ENCODE data around the gene IL11. TPM values are rescaled to one million over a fixed set of nuclear protein-coding genes. Genes with fewer than 3 reads are reported as not detected.

The IL11 gene
- total and polyA plus RNA-seq, 2 of the 8 experiments (the other 6 are each of a cell fraction or from before 2014, with no cell fraction given) = 1.7 to 2.8 TPM

DNA sequence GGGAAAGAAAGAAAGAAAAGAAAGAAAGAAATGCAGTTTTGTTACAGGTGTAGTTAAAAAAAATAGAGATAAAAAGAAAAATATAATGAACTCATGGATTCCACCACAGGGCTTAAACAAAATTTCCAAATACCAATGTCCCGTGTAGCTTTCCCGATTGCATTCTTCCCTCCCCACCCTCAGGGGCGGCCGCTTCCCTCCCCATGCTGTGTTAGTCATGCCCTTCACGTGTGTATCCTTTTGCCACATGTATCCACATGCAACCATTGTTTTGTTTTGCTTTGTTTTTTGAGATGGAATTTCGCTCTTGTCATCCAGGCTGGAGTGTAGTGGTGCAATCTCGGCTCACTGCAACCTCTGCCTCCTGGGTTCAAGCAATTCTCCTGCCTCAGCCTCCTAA is 34.2 kb downstream of the IL11 start:
- Histone ChIP-seq H3K79me2 (ENCODE audit: control insufficient read depth in 1 of 2, insufficient read depth in 2 of 2, low read length in 2 of 2) (no peaks in the 10 kb centered on the region; a peak in 1 of 4 replicates), H3K56ac (replicated peaks; ENCODE audit: insufficient read length, low read depth, low read length) (no peak overlapping the region), H2BK5ac (ENCODE audit: low read depth, low read length) (no peak overlapping the region), H4K20me1 (replicated peaks in 1 of 2; ENCODE audit: control insufficient read depth in 1 of 2, insufficient read depth in 2 of 2, low read length in 2 of 2) (no peaks in the 10 kb centered on the region), H3K4me2 (ENCODE audit: insufficient read depth in 1 of 2, low read depth in 2 of 2, low read length in 2 of 2) (no peak overlapping the region), H4K91ac (replicated peaks; ENCODE audit: insufficient read length, low read length) (no peak overlapping the region), H2BK12ac (ENCODE audit: low read depth, low read length) (no peak overlapping the region), H3K9ac (replicated peaks in 1 of 4; ENCODE audit: extremely low read depth in 1 of 4, low read depth in 3 of 4, low read length in 3 of 4) (no peak overlapping the region), H3K27ac (ENCODE audit: low read depth, low read length) (no peak overlapping the region), H3K36me3 (ENCODE audit: control insufficient read depth in 2 of 4, insufficient read depth in 4 of 4, low read length in 3 of 4) (no peaks in the 10 kb centered on the region), H3K18ac (ENCODE audit: extremely low read depth, low read length) (no peak overlapping the region), H2AK5ac (ENCODE audit: low read depth, low read length) (no peak overlapping the region), H3K4ac (replicated peaks; ENCODE audit: insufficient read length, low read depth, low read length) (no peak overlapping the region), H3K4me1 (replicated peaks in 1 of 4; ENCODE audit: control insufficient read depth in 3 of 4, insufficient read depth in 4 of 4, low read length in 3 of 4) (peaks cover 0 to 7% (median 1%) of the 10 kb centered on the region in 4 experiments; a peak in 3 of 7 replicates), H3K9me3 (ENCODE audit: insufficient read depth in 2 of 2, low read depth in 1 of 2, low read length in 1 of 2) (no peaks in the 10 kb centered on the region), H3K14ac (ENCODE audit: insufficient read length) (no peak overlapping the region), H2BK120ac (replicated peaks; ENCODE audit: low read depth, low read length) (no peak overlapping the region), H4K5ac (ENCODE audit: insufficient read length, low read depth, low read length) (no peak overlapping the region), H3K27me3 (replicated peaks in 1 of 4; ENCODE audit: control insufficient read depth in 3 of 4, extremely low read depth in 1 of 4, insufficient read depth in 3 of 4, low read length in 3 of 4) (peaks cover 0 to 3% (median 0%) of the 10 kb centered on the region in 4 experiments; a peak in 1 of 7 replicates), H3K79me1 (ENCODE audit: low read depth, low read length) (no peaks in the 10 kb centered on the region), H2BK15ac (ENCODE audit: low read length) (no peak overlapping the region), H3K23me2 (ENCODE audit: low read depth, low read length) (peaks cover 17% of the 10 kb centered on the region; the same call in 1 of the 2 replicates), H3K4me3 (ENCODE audit: extremely low read depth in 1 of 4, insufficient read depth in 2 of 4, low read depth in 3 of 4, low read length in 4 of 4) (no peak overlapping the region), H2BK20ac (ENCODE audit: low read length) (no peak overlapping the region), H4K8ac (ENCODE audit: extremely low read depth, insufficient read depth, low read length) (no peak overlapping the region), H2AFZ (ENCODE audit: low read length) (no peak overlapping the region), H3K23ac (ENCODE audit: insufficient read length) (no peak overlapping the region)
- WGBS, 2 experiments (ENCODE audit: extremely low coverage in 1 of 2, insufficient coverage in 1 of 2, insufficient read length in 1 of 2, insufficient replicate concordance in 2 of 2, low coverage in 1 of 2, low lambda C conversion rate in 2 of 2, missing lambda C conversion rate in 1 of 2) = 86% methylated on average over 7 of the region's 7 CpGs; no CpG with 5 or more reads in 1 of the 2 experiments
- ChIA-PET POLR2A (ENCODE audit: partially characterized antibody) (interaction anchor here (1.1 to 3.8 kb wide), 6 partner anchors 13 to 71 kb away, joined by 3 to 19 read pairs (median 7); partner anchors contain the start of genes TMEM238 and UBE2S), CTCF (ENCODE audit: partially characterized antibody) (interaction anchor here (1.4 to 3.7 kb wide), 2 partner anchors 14 to 20 kb away, joined by 4 to 12 read pairs; no protein-coding TSS in a partner anchor)
- FAIRE-seq (no peak), DNase-seq (ENCODE audit: low read depth in 1 of 2, low spot score in 2 of 2) (no peak)
- TF ChIP-seq POLR2A (IDR thresholded peaks at IDR 0.05; ENCODE audit: control extremely low read depth in 1 of 2, low read depth in 2 of 2, low read length in 2 of 2) (no peak), MAX (IDR thresholded peaks at IDR 0.05) (no peak), TAF7 (optimal IDR thresholded peaks at IDR 0.05; ENCODE audit: borderline replicate concordance, low read depth, low read length) (no peak), TBP (IDR thresholded peaks at IDR 0.05; ENCODE audit: low read depth, low read length) (no peak), TEAD4 (IDR thresholded peaks at IDR 0.05; ENCODE audit: low read depth, low read length) (no peak), EGR1 (IDR thresholded peaks at IDR 0.05; ENCODE audit: borderline replicate concordance, low read depth, low read length) (no peak), TCF12 (IDR thresholded peaks at IDR 0.05; ENCODE audit: low read depth, low read length) (no peak), GTF2F1 (IDR thresholded peaks at IDR 0.05; ENCODE audit: borderline replicate concordance, low read depth, low read length) (no peak), TAF1 (IDR thresholded peaks at IDR 0.05; ENCODE audit: low read depth, low read length) (no peak), MAFK (IDR thresholded peaks at IDR 0.05; ENCODE audit: low read depth, low read length) (no peak), EP300 (IDR thresholded peaks at IDR 0.05; ENCODE audit: borderline replicate concordance in 1 of 2, low read depth in 2 of 2, low read length in 2 of 2) (no peak), JUND (IDR thresholded peaks at IDR 0.05; ENCODE audit: low read length) (no peak), RNF2 (IDR thresholded peaks at IDR 0.05; ENCODE audit: borderline replicate concordance, low read depth, low read length, missing control alignments, poor library complexity, severe bottlenecking) (no peak), SP4 (IDR thresholded peaks at IDR 0.05; ENCODE audit: low read length) (no peak), POLR2AphosphoS5 (IDR thresholded peaks at IDR 0.05; ENCODE audit: low read depth, low read length) (no peak)
